GM21825 (cell line): ENCODE measurements around the gene SEC11C.
"Not testable (repeated sequence)": the region's sequence is repeated elsewhere in the genome, so short reads cannot be mapped to it uniquely, and the experiment has no call there.

Source experiments
- ATAC-seq: cut with Tn5 transposase; IDR thresholded peaks from one replicate; pipeline ENCODE4 v1.9.1; 2021; ENCODE audit warnings: mild to moderate bottlenecking, moderate library complexity; ENCODE audit not compliant: unreplicated experiment

The SEC11C gene

GRCh38 chr18:59139615-59140301, at the start of gene SEC11C:
Gene SEC11C, plus strand, starts transcription at chr18:59139884. Its CDS starts 65 bp downstream, at chr18:59139949.
- peak; percentile 77 for ATAC-seq

GRCh38 chr18:59090966-59091603, 48.6 kb upstream of the SEC11C start:
- no peak for ATAC-seq

GRCh38 chr18:59093668-59094067, 46.0 kb upstream of the SEC11C start:
- no peak for ATAC-seq

GRCh38 chr18:59094569-59094968, 45.1 kb upstream of the SEC11C start:
- no peak for ATAC-seq

- ATAC-seq, result no peak
Observed at GRCh38 chr18:59096098-59096789, 43.4 kb upstream of the SEC11C start.

GRCh38 chr18:59101830-59102414, 37.8 kb upstream of the SEC11C start:
- no peak for ATAC-seq

GRCh38 chr18:59109375-59109774, 30.3 kb upstream of the SEC11C start:
- ATAC-seq, result no peak

- no peak for ATAC-seq
Observed at GRCh38 chr18:59114160-59114559, 25.5 kb upstream of the SEC11C start.

GRCh38 chr18:59123588-59124369, 15.9 kb upstream of the SEC11C start:
- no peak for ATAC-seq

GRCh38 chr18:59124370-59124704, 15.3 kb upstream of the SEC11C start:
- ATAC-seq, result no peak

GRCh38 chr18:59127047-59127446, 12.6 kb upstream of the SEC11C start:
- ATAC-seq, result no peak

- ATAC-seq, result no peak
Observed at GRCh38 chr18:59129951-59130703, 9.6 kb upstream of the SEC11C start.

- ATAC-seq, result no peak
Observed at GRCh38 chr18:59132810-59133465, 6.7 kb upstream of the SEC11C start.

GRCh38 chr18:59139291-59139614, 431 bp upstream of the SEC11C start:
- peak; percentile 65 for ATAC-seq

- no peak for ATAC-seq
Observed at GRCh38 chr18:59140302-59140885, 710 bp downstream of the SEC11C start.

GRCh38 chr18:59141294-59142068, 1.8 kb downstream of the SEC11C start:
- no peak for ATAC-seq

GRCh38 chr18:59142274-59142673, 2.6 kb downstream of the SEC11C start:
- no peak for ATAC-seq

- not testable (repeated sequence) for ATAC-seq
Observed at GRCh38 chr18:59142800-59143416, 3.2 kb downstream of the SEC11C start.
